SK-N-SH (cell line): Measurements from ENCODE around the gene KPTN. TPM values are rescaled to one million over a fixed set of nuclear protein-coding genes. Genes with fewer than 3 reads are reported as not detected.

Experiments
- CTCF ChIA-PET: fragments of 300-600, 350-600 bp; formaldehyde crosslinking; extraction: SDS; loops from one replicate; lab custom pipeline; 2021; lab: Yijun Ruan, JAX
- POLR2A ChIA-PET: fragments of 350-600 bp; sonication (Branson Sonifier 250); formaldehyde crosslinking; extraction: SDS; loops from one replicate; lab custom pipeline; 2020; ENCODE audit warnings: antibody characterized with exemption, inconsistent platforms; lab: Yijun Ruan, JAX
- DNase-seq: peaks from one replicate; pipeline ENCODE4 v3.0.0; 2012
- H2AFZ ChIP-seq: fragments of 200-600 bp; sonication (generic); 2 replicates; pipeline ENCODE4 v1.8.1; 2016; ENCODE audit warnings: antibody characterized with exemption, mild to moderate bottlenecking, low read depth
- H3F3A ChIP-seq: fragments of 200-600 bp; sonication (generic); replicated peaks from 2 replicates; pipeline ENCODE3; 2016; ENCODE audit warnings: antibody characterized with exemption, mild to moderate bottlenecking; ENCODE audit not compliant: insufficient read depth
- H3K27ac ChIP-seq, 2 experiments: fragments of 200-500 bp in 1 of 2; fragments of 200-600 bp in 1 of 2; sonication (Bioruptor generic) in 1 of 2; sonication (generic), shearing (Covaris generic) in 1 of 2; 2 replicates each; pipeline versions ENCODE4 v1.5.1 to v1.6.1; 2014 to 2016; ENCODE audit warnings: low read depth in 2 of 2, inconsistent platforms in 1 of 2, low read length in 1 of 2, mild to moderate bottlenecking in 1 of 2, mixed read lengths in 1 of 2
- H3K27me3 ChIP-seq: fragments of 200-600 bp; sonication (generic), shearing (Covaris generic); 2 replicates; pipeline ENCODE4 v1.6.1; 2016; ENCODE audit warnings: mixed run types; ENCODE audit not compliant: insufficient read depth
- H3K36me3 ChIP-seq, 2 experiments: fragments of 200-500 bp in 1 of 2; fragments of 200-600 bp in 1 of 2; sonication (Bioruptor generic) in 1 of 2; sonication (generic) in 1 of 2; replicated peaks in 1 of 2; 2 replicates each; pipeline versions ENCODE3 to v1.5.1; 2014 to 2016; ENCODE audit warnings: low read length in 1 of 2, mild to moderate bottlenecking in 1 of 2; ENCODE audit not compliant: insufficient read depth in 2 of 2, control insufficient read depth in 1 of 2
- H3K4me1 ChIP-seq, 2 experiments: fragments of 200-500 bp in 1 of 2; fragments of 200-600 bp in 1 of 2; sonication (Bioruptor generic) in 1 of 2; sonication (generic), shearing (Covaris generic) in 1 of 2; 2 replicates each; pipeline versions ENCODE4 v1.5.1 to v1.6.1; 2014 to 2016; ENCODE audit warnings: low read depth in 1 of 2, low read length in 1 of 2, mixed run types in 1 of 2; ENCODE audit not compliant: insufficient read depth in 2 of 2, control insufficient read depth in 1 of 2
- H3K4me2 ChIP-seq: fragments of 200-600 bp; sonication (generic), shearing (Covaris generic); 2 replicates; pipeline ENCODE4 v1.6.1; 2017; ENCODE audit warnings: mixed run types
- H3K4me3 ChIP-seq, 2 experiments: fragments of 200-500 bp in 1 of 2; fragments of 200-600 bp in 1 of 2; sonication (Bioruptor generic) in 1 of 2; sonication (generic), shearing (Covaris generic) in 1 of 2; 2 replicates each; pipeline versions ENCODE4 v1.5.1 to v1.8.1; 2014 to 2016; ENCODE audit warnings: low read depth in 2 of 2, inconsistent platforms in 1 of 2, low read length in 1 of 2, mild to moderate bottlenecking in 1 of 2, mixed read lengths in 1 of 2, moderate library complexity in 1 of 2
- H3K79me2 ChIP-seq: fragments of 200-600 bp; sonication (generic); 2 replicates; pipeline ENCODE4 v1.8.1; 2017; ENCODE audit warnings: mild to moderate bottlenecking; ENCODE audit not compliant: insufficient read depth
- H3K9ac ChIP-seq: fragments of 200-600 bp; sonication (generic); 2 replicates; pipeline ENCODE4 v1.6.1; 2017; ENCODE audit warnings: mixed run types
- H3K9me2 ChIP-seq: fragments of 200-600 bp; sonication (generic); 2 replicates; pipeline ENCODE4 v1.6.1; 2017; ENCODE audit warnings: mixed run types
- H3K9me3 ChIP-seq: fragments of 200-600 bp; sonication (generic); 2 replicates; pipeline ENCODE4 v1.6.1; 2017; ENCODE audit warnings: mixed run types, mild to moderate bottlenecking, moderate library complexity
- H4K20me1 ChIP-seq: fragments of 200-600 bp; sonication (generic); 2 replicates; pipeline ENCODE4 v1.6.1; 2017; ENCODE audit warnings: mild to moderate bottlenecking, mixed run types; ENCODE audit not compliant: insufficient read depth
- CHD2 ChIP-seq: fragments of 150-350 bp; IDR thresholded peaks from 2 replicates; pipeline ENCODE4 v1.6.1; 2018; ENCODE audit warnings: low read length; ENCODE audit not compliant: partially characterized antibody
- CTCF ChIP-seq: fragments of 200-600 bp; sonication (generic); IDR thresholded peaks from 2 replicates; pipeline ENCODE4 v1.6.1; 2017; ENCODE audit warnings: antibody characterized with exemption, mild to moderate bottlenecking, moderate library complexity
- EP300 ChIP-seq, 2 experiments: IDR thresholded peaks; 2 replicates each; pipeline versions ENCODE4 v1.4.0 to v1.6.1; 2012; ENCODE audit warnings: borderline replicate concordance in 1 of 2, low read depth in 1 of 2, low read length in 1 of 2
- FOXM1 ChIP-seq: IDR thresholded peaks from 2 replicates; pipeline ENCODE4 v1.4.0; 2012; ENCODE audit warnings: low read depth, mild to moderate bottlenecking
- GATA2 ChIP-seq: sonication (generic); formaldehyde crosslinking; IDR thresholded peaks from 2 replicates; pipeline ENCODE4 v1.5.0; 2020; ENCODE audit warnings: mild to moderate bottlenecking, missing genetic modification reagents
- JUND ChIP-seq: IDR thresholded peaks from 2 replicates; pipeline ENCODE4 v1.4.0; 2012
- MXI1 ChIP-seq: IDR thresholded peaks from 2 replicates; pipeline ENCODE4 v1.6.1; 2012; ENCODE audit warnings: mild to moderate bottlenecking, low read depth, low read length, improper control_type of control experiment
- PBX3 ChIP-seq: IDR thresholded peaks from 2 replicates; pipeline ENCODE4; 2012
- POLR2AphosphoS5 ChIP-seq: IDR thresholded peaks from 2 replicates; pipeline ENCODE4 v1.6.1; 2012; ENCODE audit warnings: low read depth, low read length
- RAD21 ChIP-seq: IDR thresholded peaks from 2 replicates; pipeline ENCODE4 v1.6.1; 2012; ENCODE audit warnings: mild to moderate bottlenecking, low read length
- SMC3 ChIP-seq: IDR thresholded peaks from 2 replicates; pipeline ENCODE4 v1.6.1; 2012; ENCODE audit warnings: low read depth, low read length, improper control_type of control experiment
- TAF1 ChIP-seq: IDR thresholded peaks from 2 replicates; pipeline ENCODE4 v1.6.1; 2012; ENCODE audit warnings: low read depth, mild to moderate bottlenecking, low read length, moderate library complexity, borderline replicate concordance
- TCF12 ChIP-seq: IDR thresholded peaks from 2 replicates; pipeline ENCODE4 v1.4.0; 2012
- USF1 ChIP-seq: IDR thresholded peaks from 2 replicates; pipeline ENCODE4 v1.4.0; 2012; ENCODE audit warnings: low read depth, borderline replicate concordance
- USF2 ChIP-seq: fragments of 150-350 bp; IDR thresholded peaks from 2 replicates; pipeline ENCODE4 v1.6.1; 2017; ENCODE audit warnings: antibody characterized with exemption, low read length, low read depth, borderline replicate concordance
- ZBTB33 ChIP-seq: IDR thresholded peaks from 2 replicates; pipeline ENCODE4 v1.4.0; 2012; ENCODE audit warnings: low read depth, borderline replicate concordance
- WGBS: methylation state at CpG from one replicate; pipeline ENCODE4 v1.1.6; 2017; ENCODE audit warnings: low lambda C conversion rate; 5-methylcytosine and 5-hydroxymethylcytosine counted together
- polyA plus RNA-seq, 3 experiments: library from polyadenylated mRNA; depleted of rRNA; stranded (reverse); fragments of >200 nt; gene quantifications; 2 replicates each; pipeline ENCODE4 v1.2.3, GENCODE V29; 2012

The KPTN gene
- polyA plus RNA-seq, 1 of the 3 experiments (the other 2 are of a cell fraction) = 15.8 TPM

- no peaks in the 10 kb centered on the region for H3K4me1 ChIP-seq
- H3K4me3 ChIP-seq = no peak overlapping the region
- POLR2A ChIA-PET = no interaction called here
- no peaks in the 10 kb centered on the region for H3K79me2 ChIP-seq
- H3F3A ChIP-seq = no peaks in the 10 kb centered on the region
- H3K9me3 ChIP-seq = no peaks in the 10 kb centered on the region
- no peak overlapping the region for H3K4me2 ChIP-seq
- no peak overlapping the region for H3K9ac ChIP-seq
- no peak overlapping the region for H3K27ac ChIP-seq
- no peaks in the 10 kb centered on the region; the same call in 1 of the 2 replicates for H3K27me3 ChIP-seq
- CTCF ChIA-PET = interaction anchor here (2.5 kb wide), 1 partner anchor 20 kb away, joined by 11 read pairs; no protein-coding TSS in a partner anchor
- no peak overlapping the region for H2AFZ ChIP-seq
- H4K20me1 ChIP-seq = no peaks in the 10 kb centered on the region
- DNase-seq = no peak
- no peaks in the 10 kb centered on the region for H3K36me3 ChIP-seq
- 88% methylated on average over 43 of the region's 77 CpGs for WGBS
- no peaks in the 10 kb centered on the region for H3K9me2 ChIP-seq
- no peak for TF ChIP-seq USF2
- TF ChIP-seq TCF12 = no peak
- no peak for TF ChIP-seq TAF1
These were observed 27.1 kb downstream of the KPTN start for GRCh38 chr19:47456721-47457474.

GRCh38 chr19:47450478-47450877 lies 33.5 kb downstream of the KPTN start:
- DNase-seq = no peak
- Histone ChIP-seq H4K20me1 (0 out of 2 replicates have a peak, but pooled peaks cover 2% of the 10 kb centered on the region), H3F3A (peaks cover 4% of the 10 kb centered on the region), H3K9me2 (no peaks in the 10 kb centered on the region), H3K27me3 (no peaks in the 10 kb centered on the region), H3K27ac (no peak overlapping the region), H3K9me3 (no peaks in the 10 kb centered on the region), H3K36me3 (no peaks in the 10 kb centered on the region), H3K4me2 (no peak overlapping the region), H3K79me2 (no peaks in the 10 kb centered on the region), H3K9ac (no peak overlapping the region), H3K4me1 (peaks cover 0 to 8% of the 10 kb centered on the region in 2 experiments; a peak in 2 of 4 replicates), H3K4me3 (no peak overlapping the region), H2AFZ (no peak overlapping the region)
- WGBS = 71% methylated on average over 7 of the region's 7 CpGs
- TF ChIP-seq PBX3 (no peak), JUND (no peak), ZBTB33 (no peak), EP300 (IDR thresholded peaks at IDR 0.05; ENCODE audit: borderline replicate concordance in 1 of 2, low read depth in 1 of 2, low read length in 1 of 2) (no peak), SMC3 (no peak), MXI1 (no peak), USF1 (no peak), FOXM1 (no peak), RAD21 (no peak), GATA2 (CRISPR knock-in tag) (no peak), CTCF (no peak), POLR2AphosphoS5 (no peak), CHD2 (no peak), TAF1 (no peak)
- ChIA-PET CTCF (interaction anchor here (0.7 to 8.4 kb wide), 3 partner anchors 15 to 149 kb away, joined by 3 to 80 read pairs (median 4); partner anchors contain the start of gene KPTN), POLR2A (no interaction called here)
